Heart left ventricle (tissue), 16 donors: ENCODE data around the gene NIP7. TPM values are rescaled to one million over a fixed set of nuclear protein-coding genes. Genes with fewer than 3 reads are reported as not detected.
"Not testable (repeated sequence)": the region's sequence is repeated elsewhere in the genome, so short reads cannot be mapped to it uniquely, and the experiment has no call there.

Source experiments
- ATAC-seq, 4 donors: fragments of 200-7000 bp; cut with Tn5 transposase; one replicate each; pipeline ENCODE4 v1.9.1; 2020 to 2022; ENCODE audit warnings: moderate library complexity in 4 of 4, mild to moderate bottlenecking in 3 of 4, moderate number of reproducible peaks in 1 of 4
- DNase-seq, 5 donors: peaks; one replicate each; pipeline ENCODE4 v3.0.0-alpha.2; 2020
- H3K27ac ChIP-seq, 12 donors: fragments of 200-600 bp; sonication (generic) in 4 of 12; one replicate each; pipeline versions ENCODE4 v1.5.0 to v1.8.0; 2016 to 2022; ENCODE audit warnings: mild to moderate bottlenecking in 2 of 12
- H3K27me3 ChIP-seq, 9 donors: fragments of 200-600 bp; sonication (generic) in 2 of 9; one replicate each; pipeline versions ENCODE4 v1.5.1 to v1.8.0; 2016 to 2022; ENCODE audit warnings: mild to moderate bottlenecking in 3 of 9
- H3K36me3 ChIP-seq, 9 donors: fragments of 200-600 bp; sonication (generic) in 2 of 9; one replicate each; pipeline versions ENCODE4 v1.5.0 to v1.8.0; 2018 to 2022; ENCODE audit warnings: mild to moderate bottlenecking in 2 of 9
- H3K4me1 ChIP-seq, 12 donors: fragments of 200-600 bp; sonication (generic) in 4 of 12; one replicate each; pipeline versions ENCODE4 v1.5.0 to v1.8.0; 2016 to 2022; ENCODE audit warnings: mild to moderate bottlenecking in 3 of 12
- H3K4me3 ChIP-seq, 12 donors: fragments of 200-600 bp; sonication (generic) in 4 of 12; one replicate each; pipeline versions ENCODE4 v1.5.0 to v1.8.0; 2017 to 2022; ENCODE audit warnings: mild to moderate bottlenecking in 9 of 12, moderate library complexity in 4 of 12
- H3K9me3 ChIP-seq, 12 donors: fragments of 200-600 bp; sonication (generic) in 4 of 12; one replicate each; pipeline versions ENCODE4 v1.5.0 to v1.8.0; 2016 to 2022; ENCODE audit warnings: mild to moderate bottlenecking in 1 of 12
- POLR2A ChIP-seq, 2 donors: fragments of 450-650 bp; IDR thresholded peaks; one replicate each; pipeline ENCODE4 v1.6.1; 2017; ENCODE audit warnings: antibody characterized with exemption in 2 of 2, mild to moderate bottlenecking in 2 of 2, moderate library complexity in 2 of 2
- WGBS, 4 donors: extraction: QIAGEN DNeasy Blood & Tissue Kit in 2 of 4; methylation state at CpG; one replicate each; pipeline versions ENCODE4 v1.1.5 to v1.1.7; 2013 to 2018; 5-methylcytosine and 5-hydroxymethylcytosine counted together
- intact Hi-C, 10 donors: fragments of 100-400 bp; cut with DNase I; formaldehyde crosslinking; loops; one replicate each; pipeline versions ENCODE4 v1.11.1 to v1.14.2; 2022
- polyA plus RNA-seq, 2 donors: library from polyadenylated mRNA; stranded (reverse); fragments of 200-250 nt; gene quantifications; one replicate each; pipeline ENCODE4 v1.2.3, GENCODE V29; 2013
- total RNA-seq, 9 donors: library from RNA; depleted of rRNA in 2 of 9; stranded (reverse); fragments of >200 nt in 2 of 9; fragmentation: NEBNext Ultra II Directional in 3 of 9; extraction: Animal tissue kit (Norgen Biotek cat#: 25700) in 3 of 9; gene quantifications; one replicate each; pipeline versions ENCODE4 v1.1.0 to v1.2.4, GENCODE V29; 2016 to 2023
- TF ChIP-seq, protein P1 (sequence below), 12 donors: fragments of 200-600 bp; sonication (generic) in 4 of 12; IDR thresholded peaks; one replicate each; pipeline versions ENCODE4 v1.5.0 to v1.8.0; 2018 to 2022; ENCODE audit warnings: antibody characterized with exemption in 12 of 12, mild to moderate bottlenecking in 5 of 12
- donor health status: ischemic (EF 13 %, LVEDD 7.1; RV severe dilation, severe dysfunction).
- donor health status: healthy with polysubstance abuse.
- donor health status: DM: no; HTN: yes; CAD: no.
- donor health status: DM: no; HTN: no; CAD: no.
- donor health status: ischemic (EF 25% LVEDD 6.9; RV normal size, moderate dysfunction).
- donor health status: ischemic (EF 25% LVEDD 5.7; RV mildly dilated, moderate dysfunction).
- donor health status: healthy.
- donor health status: DM: yes; HTN: yes; CAD: no.
- donor health status: ischemic (EF 35%, LVEDD 5.7; RV mildly dilated, moderate dysfunction).
- donor health status: nonischemic (EF 11% LVEDD 7.7; RV severe dilation, severe dysfunction).
- donor health status: DM: yes; HTN: yes; CAD: no.
- donor health status: PGD.
- donor health status: ischemic (EF 29% LVEDD 5.4; RV normal size, mild dysfunction).
- donor health status: nonischemic (EF 23%, LVEDD 6.1; RV moderate dilation, normal function).

Gene NIP7
- total and polyA plus RNA-seq, 11 donors, result 4.7 to 13.9 (median 10.3) TPM

DNA sequence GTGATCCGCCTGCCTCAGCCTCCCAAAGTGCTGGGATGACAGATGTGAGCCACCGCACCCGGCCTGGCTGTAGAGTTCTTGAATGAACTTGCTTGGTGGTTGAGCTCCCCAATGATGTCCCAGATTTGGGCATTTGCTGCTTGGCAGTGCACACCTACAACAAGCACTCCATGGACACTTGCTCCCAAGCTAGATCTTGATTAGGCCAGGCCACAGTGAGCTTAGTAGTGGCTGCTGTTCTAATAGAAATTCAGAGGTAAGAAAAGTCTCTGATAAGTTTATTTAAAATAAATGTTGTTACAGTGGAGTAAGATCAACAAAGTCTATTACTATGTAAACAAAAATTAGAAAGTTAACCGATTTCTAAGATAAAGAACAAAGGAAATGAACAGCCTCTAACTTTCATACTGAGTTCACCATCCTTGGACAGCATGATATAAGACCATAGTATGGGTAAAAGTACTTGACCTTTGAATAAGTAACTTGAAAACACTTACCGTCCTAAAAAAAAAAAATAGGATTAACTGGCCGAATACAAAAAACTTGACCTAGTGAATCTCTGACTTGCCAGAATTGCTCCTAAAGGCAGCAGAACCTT is 11.1 kb downstream of the NIP7 start:
- ATAC-seq (no peak), DNase-seq (no peak)
- Histone ChIP-seq H3K4me3 (no peak overlapping the region), H3K36me3 (peaks cover 0 to 47% (median 37%) of the 10 kb centered on the region in 9 donors), H3K27me3 (no peaks in the 10 kb centered on the region), H3K4me1 (peaks cover 0 to 8% (median 0%) of the 10 kb centered on the region in 12 donors), H3K9me3 (no peaks in the 10 kb centered on the region), H3K27ac (no peak overlapping the region)
- TF ChIP-seq, protein P1, sequence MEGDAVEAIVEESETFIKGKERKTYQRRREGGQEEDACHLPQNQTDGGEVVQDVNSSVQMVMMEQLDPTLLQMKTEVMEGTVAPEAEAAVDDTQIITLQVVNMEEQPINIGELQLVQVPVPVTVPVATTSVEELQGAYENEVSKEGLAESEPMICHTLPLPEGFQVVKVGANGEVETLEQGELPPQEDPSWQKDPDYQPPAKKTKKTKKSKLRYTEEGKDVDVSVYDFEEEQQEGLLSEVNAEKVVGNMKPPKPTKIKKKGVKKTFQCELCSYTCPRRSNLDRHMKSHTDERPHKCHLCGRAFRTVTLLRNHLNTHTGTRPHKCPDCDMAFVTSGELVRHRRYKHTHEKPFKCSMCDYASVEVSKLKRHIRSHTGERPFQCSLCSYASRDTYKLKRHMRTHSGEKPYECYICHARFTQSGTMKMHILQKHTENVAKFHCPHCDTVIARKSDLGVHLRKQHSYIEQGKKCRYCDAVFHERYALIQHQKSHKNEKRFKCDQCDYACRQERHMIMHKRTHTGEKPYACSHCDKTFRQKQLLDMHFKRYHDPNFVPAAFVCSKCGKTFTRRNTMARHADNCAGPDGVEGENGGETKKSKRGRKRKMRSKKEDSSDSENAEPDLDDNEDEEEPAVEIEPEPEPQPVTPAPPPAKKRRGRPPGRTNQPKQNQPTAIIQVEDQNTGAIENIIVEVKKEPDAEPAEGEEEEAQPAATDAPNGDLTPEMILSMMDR (IDR thresholded peaks at IDR 0.05), result no peak
- TF ChIP-seq POLR2A (IDR thresholded peaks at IDR 0.05), result no peak
- intact Hi-C loops, result no loop called here
- WGBS, 4 donors, result 85 to 94% (median 89%) methylated on average over 6 of the region's 6 CpGs

DNA sequence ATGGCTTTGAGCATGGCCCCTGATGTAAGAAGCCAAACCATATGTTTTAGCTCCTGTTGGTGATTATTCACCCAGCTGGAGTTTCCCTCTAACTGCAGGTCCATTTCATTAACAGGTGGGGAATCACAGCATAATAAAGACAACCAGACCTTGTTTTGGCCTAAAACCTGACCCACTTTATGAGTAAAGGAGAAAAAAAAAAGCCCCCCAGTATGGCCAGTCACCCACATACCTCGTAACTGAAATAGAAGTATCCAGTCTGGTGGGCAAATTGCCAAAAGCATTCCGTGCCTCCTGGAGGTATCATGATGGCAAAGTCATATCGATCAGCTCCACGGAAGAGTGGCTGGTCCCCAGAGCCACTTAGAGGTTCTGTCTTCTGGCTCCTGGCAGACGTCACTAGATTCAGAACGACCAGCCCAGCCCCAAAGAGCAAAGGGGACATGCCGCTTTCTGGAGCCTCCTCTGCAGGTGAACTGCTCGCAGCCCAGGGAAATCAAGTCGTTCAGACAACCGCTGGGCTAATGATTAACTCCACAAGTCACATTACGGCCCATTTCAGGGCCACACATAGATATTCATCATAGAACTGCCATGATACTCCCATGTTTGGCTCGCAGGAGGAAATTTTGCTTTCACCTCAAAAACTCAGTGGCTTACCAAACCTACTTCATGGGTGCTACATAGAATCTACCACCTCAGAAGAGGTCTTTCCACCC is 11.9 kb downstream of the NIP7 start, which contains the start of gene TMED6:
TMED6 (minus strand) TSS at position 478 of the 719 bp plus-strand sequence; CDS start at position 445, 33 bp downstream.
- peaks cover 0 to 55% (median 37%) of the 10 kb centered on the region in 9 donors for H3K36me3 ChIP-seq
- H3K4me3 ChIP-seq, result no peak within 1 kb of the TSS
- whole genome bisulfite sequencing, 4 donors, result 82 to 86% (median 84%) methylated on average over 12 of the region's 12 CpGs
- intact Hi-C loops, result no loop called here
- DNase-seq (no peak), ATAC-seq (no peak)
- no peaks in the 10 kb centered on the region for H3K9me3 ChIP-seq
- TF ChIP-seq, protein P1 (IDR thresholded peaks at IDR 0.05), result no peak
- peaks cover 0 to 5% (median 0%) of the 10 kb centered on the region in 12 donors for H3K4me1 ChIP-seq
- no peak within 1 kb of the TSS for H3K27ac ChIP-seq
- no peaks in the 10 kb centered on the region for H3K27me3 ChIP-seq

DNA sequence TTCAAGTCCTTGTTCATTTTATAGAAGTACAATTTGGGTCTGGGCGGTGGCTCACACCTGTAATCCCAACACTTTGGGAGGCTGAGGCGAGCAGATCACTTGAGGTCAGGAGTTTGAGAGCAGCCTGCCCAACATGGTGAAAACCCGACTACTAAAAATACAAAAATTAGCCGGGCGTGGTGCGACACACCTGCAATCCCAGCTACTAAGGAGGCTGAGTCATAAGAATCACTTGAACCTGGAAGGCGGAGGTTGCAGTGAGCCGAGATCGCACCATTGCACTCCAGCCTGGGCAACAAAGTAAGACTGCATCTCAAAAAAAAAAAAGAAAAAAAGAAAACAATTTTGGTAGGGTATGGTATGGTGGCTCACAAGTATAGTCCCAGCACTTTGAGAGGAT is 20.5 kb downstream of the NIP7 start:
- intact Hi-C loops, H3K27ac ChIP-seq, H3K9me3 ChIP-seq, DNase-seq, H3K4me3 ChIP-seq, H3K27me3 ChIP-seq, ATAC-seq: not testable (repeated sequence)
- 93 to 98% (median 98%) methylated on average over 9 of the region's 9 CpGs for WGBS, 4 donors
- peaks cover 0 to 41% (median 23%) of the 10 kb centered on the region in 9 donors for H3K36me3 ChIP-seq
- H3K4me1 ChIP-seq, result peaks cover 0 to 14% (median 0%) of the 10 kb centered on the region in 12 donors

DNA sequence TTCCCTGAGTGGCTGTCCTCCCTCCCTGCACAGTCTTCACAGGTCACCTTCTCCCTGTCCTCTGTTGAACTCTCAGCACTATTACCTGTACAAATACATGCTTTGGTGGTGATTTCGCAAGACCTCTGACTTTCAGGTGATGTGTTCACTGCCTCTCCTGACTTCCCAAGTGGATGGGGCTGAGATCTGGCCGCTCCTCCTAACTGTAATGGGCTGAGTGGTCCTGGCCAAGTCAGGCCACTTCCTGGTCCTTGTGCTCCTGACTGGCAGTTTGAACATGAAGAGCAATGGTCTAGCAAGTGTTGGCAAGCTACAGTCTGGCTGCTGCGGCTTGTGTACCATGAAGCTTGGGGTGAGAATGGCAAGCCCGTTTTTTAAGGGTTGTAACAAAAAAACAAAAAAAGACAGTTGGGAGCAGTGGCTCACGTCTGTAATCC is 23.7 kb downstream of the NIP7 start:
- ATAC-seq, result no peak
- DNase-seq, result no peak
- no peaks in the 10 kb centered on the region for H3K9me3 ChIP-seq
- intact Hi-C loops, result no loop called here
- no peak for TF ChIP-seq POLR2A (IDR thresholded peaks at IDR 0.05)
- TF ChIP-seq, protein P1 (IDR thresholded peaks at IDR 0.05), result no peak
- H3K4me1 ChIP-seq, result no peaks in the 10 kb centered on the region
- H3K36me3 ChIP-seq, result peaks cover 0 to 62% (median 47%) of the 10 kb centered on the region in 9 donors
- no peak overlapping the region for H3K4me3 ChIP-seq
- no peak overlapping the region for H3K27ac ChIP-seq
- no peaks in the 10 kb centered on the region for H3K27me3 ChIP-seq
- WGBS, 4 donors, result 95 to 97% (median 95%) methylated on average over 5 of the region's 5 CpGs
